GM10266 (cell line): ENCODE data around the gene RAP2A.
A peak's percentile ranks its signal among the peaks of the same experiment; 100 is the strongest.

Experiments used
- DNase-seq: peaks from one replicate; pipeline ENCODE4 v3.0.0; 2012; ENCODE audit errors: extremely low spot score
- TF ChIP-seq, protein P1 (sequence below): IDR thresholded peaks from 2 replicates; pipeline ENCODE4 v1.5.1; 2012; ENCODE audit warnings: mild to moderate bottlenecking, low read depth; ENCODE audit not compliant: control insufficient read depth, insufficient read depth; ENCODE audit errors: missing control alignments

RAP2A gene

DNA sequence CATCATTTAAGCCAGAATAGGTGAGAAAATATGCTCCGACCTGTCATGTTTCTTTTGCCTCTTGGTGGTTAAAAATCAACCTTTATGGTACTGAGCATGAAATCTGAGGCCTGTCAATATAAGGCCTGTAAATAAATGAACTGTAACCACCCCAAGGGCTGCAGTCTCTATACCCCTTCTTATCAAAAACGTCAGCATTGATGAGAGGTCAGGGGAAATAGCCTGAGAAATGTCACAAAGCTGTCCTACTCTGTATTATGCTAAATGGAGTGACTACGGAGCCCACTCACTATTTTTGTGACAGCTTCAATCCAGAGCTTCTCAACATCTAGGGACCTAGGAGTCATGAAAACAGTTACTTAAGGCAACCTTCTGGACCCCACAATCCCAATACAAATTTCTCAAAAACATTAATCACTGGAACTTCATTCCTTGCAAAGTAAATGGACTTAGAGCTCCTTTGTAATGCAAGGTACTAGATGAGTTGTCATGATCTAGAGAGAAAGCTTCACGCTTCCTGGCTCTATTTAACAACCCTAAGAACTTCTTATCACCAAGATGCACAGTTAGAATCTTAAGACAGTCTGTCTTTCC is 2.7 kb upstream of the RAP2A start:
- TF ChIP-seq, protein P1, sequence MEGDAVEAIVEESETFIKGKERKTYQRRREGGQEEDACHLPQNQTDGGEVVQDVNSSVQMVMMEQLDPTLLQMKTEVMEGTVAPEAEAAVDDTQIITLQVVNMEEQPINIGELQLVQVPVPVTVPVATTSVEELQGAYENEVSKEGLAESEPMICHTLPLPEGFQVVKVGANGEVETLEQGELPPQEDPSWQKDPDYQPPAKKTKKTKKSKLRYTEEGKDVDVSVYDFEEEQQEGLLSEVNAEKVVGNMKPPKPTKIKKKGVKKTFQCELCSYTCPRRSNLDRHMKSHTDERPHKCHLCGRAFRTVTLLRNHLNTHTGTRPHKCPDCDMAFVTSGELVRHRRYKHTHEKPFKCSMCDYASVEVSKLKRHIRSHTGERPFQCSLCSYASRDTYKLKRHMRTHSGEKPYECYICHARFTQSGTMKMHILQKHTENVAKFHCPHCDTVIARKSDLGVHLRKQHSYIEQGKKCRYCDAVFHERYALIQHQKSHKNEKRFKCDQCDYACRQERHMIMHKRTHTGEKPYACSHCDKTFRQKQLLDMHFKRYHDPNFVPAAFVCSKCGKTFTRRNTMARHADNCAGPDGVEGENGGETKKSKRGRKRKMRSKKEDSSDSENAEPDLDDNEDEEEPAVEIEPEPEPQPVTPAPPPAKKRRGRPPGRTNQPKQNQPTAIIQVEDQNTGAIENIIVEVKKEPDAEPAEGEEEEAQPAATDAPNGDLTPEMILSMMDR: no peak
- DNase-seq: no peak

DNA sequence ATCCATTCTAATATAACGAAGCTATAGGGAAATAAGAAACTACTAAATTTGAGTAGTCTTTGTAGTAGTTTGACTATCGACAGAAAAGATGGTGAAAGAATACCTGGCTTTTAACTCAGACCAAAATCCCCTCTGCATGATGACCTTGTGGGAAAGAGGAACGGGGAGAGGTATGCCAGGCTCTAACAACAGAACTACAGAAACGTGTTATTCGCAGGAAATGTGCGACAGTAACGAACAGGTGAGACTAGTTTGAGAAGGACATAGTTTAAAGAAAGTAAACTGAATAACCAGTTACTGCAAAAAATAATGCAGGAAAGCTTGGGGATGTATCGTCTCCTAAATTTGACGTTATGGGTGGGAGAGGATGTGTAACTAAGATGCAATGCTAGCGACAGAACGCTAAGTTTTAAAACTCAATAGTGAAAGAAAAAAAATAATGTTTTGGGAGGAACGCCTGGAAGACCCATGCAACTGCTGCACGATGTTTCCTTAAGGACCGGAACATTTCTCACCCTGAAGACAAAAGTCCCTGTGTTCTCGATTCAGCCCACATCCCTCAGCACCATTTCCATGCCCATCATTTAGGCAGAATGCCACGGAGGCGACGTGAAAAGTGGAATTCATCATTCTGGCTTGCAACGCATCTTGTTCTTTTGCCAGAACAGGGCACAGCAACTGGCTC is 1.6 kb upstream of the RAP2A start:
- no peak for DNase-seq
- TF ChIP-seq, protein P1: no peak

DNA sequence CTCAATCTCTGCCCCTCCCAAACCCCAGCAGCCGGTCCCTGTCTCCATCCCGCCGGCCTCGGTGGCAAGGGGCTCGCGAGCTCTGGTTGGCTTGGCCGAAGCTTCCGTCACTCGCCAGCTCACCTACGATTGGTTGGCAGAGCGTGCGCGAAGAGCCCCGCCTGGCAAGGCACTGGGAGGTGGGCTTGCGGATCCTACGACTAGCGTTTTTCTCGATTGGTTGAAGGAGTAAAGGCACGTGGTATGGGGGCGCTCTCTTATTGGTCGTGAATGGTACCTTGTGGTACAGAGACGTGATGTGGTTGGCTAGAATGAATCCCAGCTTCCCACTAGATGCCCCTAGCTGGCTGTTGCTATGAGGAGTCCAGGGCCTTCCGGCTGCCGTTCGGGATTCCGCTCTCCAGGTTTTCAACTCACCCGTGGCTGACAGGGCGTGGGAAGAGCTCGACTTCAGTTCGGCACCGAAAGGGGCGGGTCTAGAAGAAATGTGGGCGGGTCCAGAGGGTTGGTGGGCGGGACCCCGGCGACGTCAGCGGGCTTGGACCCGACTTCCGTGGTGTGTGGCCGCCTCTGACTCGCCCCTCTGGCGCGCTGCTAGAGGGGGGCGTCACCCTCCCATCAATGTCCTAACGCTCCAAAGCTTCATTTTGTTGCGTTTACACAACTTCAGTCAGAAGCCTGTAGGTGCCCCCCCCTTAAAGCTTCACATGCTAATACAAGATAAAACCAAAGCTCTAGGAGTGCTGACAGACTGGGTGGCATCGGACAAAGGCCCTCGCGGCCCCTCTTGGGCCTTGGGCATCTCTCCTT is 847 bp upstream of the RAP2A start:
- peak; percentile 85 for DNase-seq
- TF ChIP-seq, protein P1: no peak

DNA sequence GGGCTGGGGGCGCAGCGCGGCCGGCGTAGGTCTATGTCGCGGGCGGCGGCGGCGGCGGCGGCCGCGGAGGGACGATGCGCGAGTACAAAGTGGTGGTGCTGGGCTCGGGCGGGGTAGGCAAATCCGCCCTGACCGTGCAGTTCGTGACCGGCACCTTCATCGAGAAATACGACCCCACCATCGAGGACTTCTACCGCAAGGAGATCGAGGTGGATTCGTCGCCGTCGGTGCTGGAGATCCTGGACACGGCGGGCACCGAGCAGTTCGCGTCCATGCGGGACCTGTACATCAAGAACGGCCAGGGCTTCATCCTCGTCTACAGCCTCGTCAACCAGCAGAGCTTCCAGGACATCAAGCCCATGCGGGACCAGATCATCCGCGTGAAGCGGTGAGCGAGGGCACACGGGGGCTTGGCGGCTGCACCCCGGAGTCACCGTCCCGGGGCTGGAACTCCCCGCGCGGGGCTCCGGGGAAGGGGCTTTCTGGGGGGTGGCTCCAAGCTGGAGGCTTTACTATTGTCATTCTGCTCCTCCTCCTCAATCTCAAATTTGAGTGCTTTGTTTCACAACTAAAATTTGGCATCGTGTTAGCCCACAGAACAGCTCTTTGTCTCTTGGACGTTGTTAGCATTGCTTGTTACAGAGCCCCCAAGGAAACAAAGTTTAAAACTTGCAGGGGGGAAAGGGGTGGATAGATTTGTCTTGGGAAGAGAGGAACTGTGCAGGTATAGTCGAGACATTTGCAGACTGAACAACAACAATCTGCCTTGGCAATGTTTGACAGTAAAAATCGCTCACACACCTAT is 630 bp downstream of the RAP2A start:
- DNase-seq: peak; percentile 12
- TF ChIP-seq, protein P1: no peak

DNA sequence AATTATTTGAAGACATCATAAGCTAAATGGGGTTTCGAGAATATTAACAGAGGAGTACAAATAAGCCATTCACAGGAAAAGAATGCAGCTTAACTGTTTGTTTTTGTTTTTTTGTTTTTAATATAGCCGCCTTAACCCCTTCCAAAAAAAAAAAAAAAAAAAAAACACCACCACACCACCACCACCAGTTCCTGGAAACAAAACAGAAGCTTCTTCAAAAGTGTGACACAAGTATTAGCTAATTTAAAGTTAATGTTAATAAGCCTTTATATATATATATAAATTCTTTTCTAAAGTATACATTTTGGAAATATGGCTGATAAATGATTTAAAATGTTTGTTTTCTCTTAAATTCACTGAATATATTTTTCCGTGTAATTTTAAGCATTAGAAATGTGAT is 1.4 kb downstream of the RAP2A start:
- TF ChIP-seq, protein P1: no peak
- no peak for DNase-seq

DNA sequence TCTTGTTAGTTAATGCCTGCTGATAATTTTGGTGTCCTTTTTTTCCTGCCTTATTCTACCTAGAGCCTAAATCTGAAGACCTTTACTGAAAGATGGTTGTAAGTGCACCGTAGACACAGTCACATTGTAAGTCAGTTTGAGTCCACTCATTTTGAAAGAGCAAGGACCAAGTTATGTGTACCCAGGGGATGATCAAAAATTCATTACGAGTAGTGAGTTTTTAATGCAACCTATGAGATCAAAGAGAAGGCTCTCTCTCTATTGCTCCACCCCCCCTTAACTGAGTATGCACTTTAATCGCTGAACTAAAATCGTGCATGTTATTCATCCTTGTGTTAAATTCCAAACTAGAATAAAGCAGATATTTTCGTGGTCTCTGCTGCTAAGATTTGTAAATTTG is 1.8 kb downstream of the RAP2A start:
- TF ChIP-seq, protein P1: no peak
- no peak for DNase-seq
